GM12873 (cell line): ENCODE data around the gene RBM20.

Experiments used
- CTCF ChIP-seq: IDR thresholded peaks from 2 replicates; pipeline ENCODE4 v1.5.1; 2012; ENCODE audit warnings: low read depth, mild to moderate bottlenecking, moderate library complexity, low read length, control low read depth; ENCODE audit not compliant: insufficient read depth; ENCODE audit errors: missing control alignments

The RBM20 gene

GRCh38 chr10:110880012-110880411 is 235.9 kb downstream of the RBM20 start:
- no peak for TF ChIP-seq CTCF

- TF ChIP-seq CTCF, result no peak
Observed at GRCh38 chr10:110881247-110881646, 237.1 kb downstream of the RBM20 start.

GRCh38 chr10:110881905-110882304 is 237.8 kb downstream of the RBM20 start:
- TF ChIP-seq CTCF, result no peak

GRCh38 chr10:110883924-110884323 is 239.8 kb downstream of the RBM20 start:
- TF ChIP-seq CTCF, result no peak

- TF ChIP-seq CTCF, result no peak
Observed at GRCh38 chr10:110885932-110886674, 242.0 kb downstream of the RBM20 start.

GRCh38 chr10:110887560-110887959 is 243.4 kb downstream of the RBM20 start:
- no peak for TF ChIP-seq CTCF
